Measurements from ENCODE around the gene ITPA. TPM values are rescaled to one million over a fixed set of nuclear protein-coding genes. Genes with fewer than 3 reads are reported as not detected.

Gene ITPA
- total RNA-seq, 1 experiment from 2014 or later: 77.3 TPM

DNA sequence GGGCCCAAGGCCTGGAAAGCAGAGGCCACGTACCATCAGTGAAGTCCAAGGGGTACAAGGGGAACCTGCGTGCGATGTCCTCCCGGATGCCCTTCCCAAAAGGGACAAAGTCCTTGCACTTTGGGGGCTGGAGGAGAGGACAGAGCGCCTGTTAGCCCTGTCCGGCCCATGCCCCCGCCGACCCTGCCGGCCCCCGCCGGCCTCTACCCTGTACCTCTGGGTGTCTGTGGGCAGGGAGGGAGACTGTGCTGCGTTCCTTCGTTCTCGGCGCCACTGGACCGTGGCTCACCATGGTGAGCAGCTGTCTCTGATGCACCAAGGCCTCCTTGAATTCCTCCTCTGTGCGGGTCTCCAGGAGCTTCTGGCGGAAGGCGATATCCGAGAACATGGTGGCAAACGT is 21.8 kb downstream of the ITPA start:
- Histone ChIP-seq H3K9ac (ENCODE audit: low read length) (no peak overlapping the region), H3K9me3 (ENCODE audit: control insufficient read depth in 1 of 2, insufficient read depth in 1 of 2, low read depth in 1 of 2, low read length in 2 of 2) (no peaks in the 10 kb centered on the region), H3K36me3 (ENCODE audit: control insufficient read depth in 1 of 2, insufficient read depth in 2 of 2, low read length in 2 of 2) (peaks cover 0 to 12% of the 10 kb centered on the region in 2 experiments; a peak in 2 of 4 replicates), H3K9me2 (ENCODE audit: insufficient read depth) (no peaks in the 10 kb centered on the region), H3K27ac (ENCODE audit: low read depth, low read length) (no peak overlapping the region), H2AFZ (ENCODE audit: low read depth, low read length, poor library complexity, severe bottlenecking) (no peak overlapping the region), H3K27me3 (ENCODE audit: insufficient read depth, low read length) (no peaks in the 10 kb centered on the region), H3K4me2 (ENCODE audit: low read length) (no peak overlapping the region), H3K79me2 (ENCODE audit: insufficient read depth, low read length) (no peaks in the 10 kb centered on the region), H4K20me1 (ENCODE audit: insufficient read depth) (no peaks in the 10 kb centered on the region), H3K4me1 (ENCODE audit: control insufficient read depth in 1 of 2, insufficient read depth in 2 of 2, low read length in 2 of 2) (peaks cover 8 to 9% of the 10 kb centered on the region in 2 experiments), H3K4me3 (replicated peaks in 1 of 2; ENCODE audit: low read depth in 1 of 2, low read length in 2 of 2) (no peak overlapping the region)
- no TSS peak for BruUV-seq (replicated peaks)
- POLR2A ChIA-PET: no interaction called here
- CTCF ChIA-PET: no interaction called here
- intact Hi-C loops (cut with micrococcal nuclease): no loop called here
- TF ChIP-seq TCF7L2 (IDR thresholded peaks at IDR 0.05; ENCODE audit: borderline replicate concordance, extremely low read depth, insufficient read depth, insufficient read length): no peak
- no peak for TF ChIP-seq ZNF274 (IDR thresholded peaks at IDR 0.05; ENCODE audit: low read depth, low read length)
- no peak for TF ChIP-seq YY1 (IDR thresholded peaks at IDR 0.05; ENCODE audit: extremely low read depth, insufficient replicate concordance, low read depth, low read length)
- TF ChIP-seq, protein P1, sequence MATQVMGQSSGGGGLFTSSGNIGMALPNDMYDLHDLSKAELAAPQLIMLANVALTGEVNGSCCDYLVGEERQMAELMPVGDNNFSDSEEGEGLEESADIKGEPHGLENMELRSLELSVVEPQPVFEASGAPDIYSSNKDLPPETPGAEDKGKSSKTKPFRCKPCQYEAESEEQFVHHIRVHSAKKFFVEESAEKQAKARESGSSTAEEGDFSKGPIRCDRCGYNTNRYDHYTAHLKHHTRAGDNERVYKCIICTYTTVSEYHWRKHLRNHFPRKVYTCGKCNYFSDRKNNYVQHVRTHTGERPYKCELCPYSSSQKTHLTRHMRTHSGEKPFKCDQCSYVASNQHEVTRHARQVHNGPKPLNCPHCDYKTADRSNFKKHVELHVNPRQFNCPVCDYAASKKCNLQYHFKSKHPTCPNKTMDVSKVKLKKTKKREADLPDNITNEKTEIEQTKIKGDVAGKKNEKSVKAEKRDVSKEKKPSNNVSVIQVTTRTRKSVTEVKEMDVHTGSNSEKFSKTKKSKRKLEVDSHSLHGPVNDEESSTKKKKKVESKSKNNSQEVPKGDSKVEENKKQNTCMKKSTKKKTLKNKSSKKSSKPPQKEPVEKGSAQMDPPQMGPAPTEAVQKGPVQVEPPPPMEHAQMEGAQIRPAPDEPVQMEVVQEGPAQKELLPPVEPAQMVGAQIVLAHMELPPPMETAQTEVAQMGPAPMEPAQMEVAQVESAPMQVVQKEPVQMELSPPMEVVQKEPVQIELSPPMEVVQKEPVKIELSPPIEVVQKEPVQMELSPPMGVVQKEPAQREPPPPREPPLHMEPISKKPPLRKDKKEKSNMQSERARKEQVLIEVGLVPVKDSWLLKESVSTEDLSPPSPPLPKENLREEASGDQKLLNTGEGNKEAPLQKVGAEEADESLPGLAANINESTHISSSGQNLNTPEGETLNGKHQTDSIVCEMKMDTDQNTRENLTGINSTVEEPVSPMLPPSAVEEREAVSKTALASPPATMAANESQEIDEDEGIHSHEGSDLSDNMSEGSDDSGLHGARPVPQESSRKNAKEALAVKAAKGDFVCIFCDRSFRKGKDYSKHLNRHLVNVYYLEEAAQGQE (IDR thresholded peaks at IDR 0.05; ENCODE audit: low read depth): no peak
- TF ChIP-seq, protein P2, sequence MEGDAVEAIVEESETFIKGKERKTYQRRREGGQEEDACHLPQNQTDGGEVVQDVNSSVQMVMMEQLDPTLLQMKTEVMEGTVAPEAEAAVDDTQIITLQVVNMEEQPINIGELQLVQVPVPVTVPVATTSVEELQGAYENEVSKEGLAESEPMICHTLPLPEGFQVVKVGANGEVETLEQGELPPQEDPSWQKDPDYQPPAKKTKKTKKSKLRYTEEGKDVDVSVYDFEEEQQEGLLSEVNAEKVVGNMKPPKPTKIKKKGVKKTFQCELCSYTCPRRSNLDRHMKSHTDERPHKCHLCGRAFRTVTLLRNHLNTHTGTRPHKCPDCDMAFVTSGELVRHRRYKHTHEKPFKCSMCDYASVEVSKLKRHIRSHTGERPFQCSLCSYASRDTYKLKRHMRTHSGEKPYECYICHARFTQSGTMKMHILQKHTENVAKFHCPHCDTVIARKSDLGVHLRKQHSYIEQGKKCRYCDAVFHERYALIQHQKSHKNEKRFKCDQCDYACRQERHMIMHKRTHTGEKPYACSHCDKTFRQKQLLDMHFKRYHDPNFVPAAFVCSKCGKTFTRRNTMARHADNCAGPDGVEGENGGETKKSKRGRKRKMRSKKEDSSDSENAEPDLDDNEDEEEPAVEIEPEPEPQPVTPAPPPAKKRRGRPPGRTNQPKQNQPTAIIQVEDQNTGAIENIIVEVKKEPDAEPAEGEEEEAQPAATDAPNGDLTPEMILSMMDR (IDR thresholded peaks at IDR 0.05 in 2 of 3, conservative IDR thresholded peaks at IDR 0.05 in 1 of 3; ENCODE audit: borderline replicate concordance in 1 of 3, insufficient read depth in 1 of 3, low read depth in 2 of 3, low read length in 2 of 3): no peak
- no peak for TF ChIP-seq ELF1 (IDR thresholded peaks at IDR 0.05; ENCODE audit: borderline replicate concordance, low read depth)
- no peak for TF ChIP-seq EZH2phosphoT487 (IDR thresholded peaks at IDR 0.05; ENCODE audit: borderline replicate concordance)
- TF ChIP-seq POLR2AphosphoS5 (IDR thresholded peaks at IDR 0.05; ENCODE audit: low read depth, low read length): no peak
- no peak for TF ChIP-seq SRF (IDR thresholded peaks at IDR 0.05; ENCODE audit: low read depth)
- TF ChIP-seq FOSL1 (IDR thresholded peaks at IDR 0.05; ENCODE audit: low read depth): no peak
- ATAC-seq (no peak), DNase-seq (ENCODE audit: low read depth, low spot score) (no peak)
- RAD21 ChIA-PET (ENCODE audit: low non-redundant PET in 1 of 2, low total read pairs in 2 of 2, uncharacterized antibody in 2 of 2, unreplicated experiment in 2 of 2): no interaction called here

All from HCT116 (cell line).